K562 (cell line): ENCODE measurements around the gene ZP1. TPM values are rescaled to one million over a fixed set of nuclear protein-coding genes. Genes with fewer than 3 reads are reported as not detected.
A peak's percentile ranks its signal among the peaks of the same experiment; 100 is the strongest.

Experiments
- ARID1B ChIP-seq: fragments of 450-650 bp; IDR thresholded peaks from 2 replicates; pipeline ENCODE4 v1.6.1; 2016; ENCODE audit warnings: antibody characterized with exemption, mild to moderate bottlenecking, inconsistent platforms
- ASH1L ChIP-seq: fragments of 450-650 bp; IDR thresholded peaks from 2 replicates; pipeline ENCODE4 v1.6.1; 2018; ENCODE audit warnings: borderline replicate concordance, mild to moderate bottlenecking, low read depth; ENCODE audit not compliant: partially characterized antibody
- CBX3 ChIP-seq, 2 experiments: IDR thresholded peaks; 1 replicate in 1 of 2; 2 replicates in 1 of 2; pipeline ENCODE4 v1.6.1; 2012; ENCODE audit warnings: inconsistent platforms in 2 of 2, low read length in 2 of 2, borderline replicate concordance in 1 of 2, control low read depth in 1 of 2
- ERF ChIP-seq: fragments of 450-650 bp; formaldehyde crosslinking; IDR thresholded peaks from 2 replicates; pipeline ENCODE4 v1.4.0; 2020; ENCODE audit warnings: mild to moderate bottlenecking, mixed read lengths
- FOSL1 ChIP-seq: fragments of 200-800 bp; sonication (Bioruptor generic); conservative IDR thresholded peaks from 2 replicates; pipeline ENCODE4 v1.6.1; 2016; ENCODE audit warnings: missing genetic modification characterization, missing compliant biosample characterization
- GTF2A2 ChIP-seq: IDR thresholded peaks from 2 replicates; pipeline ENCODE4 v1.6.1; 2016; ENCODE audit warnings: mild to moderate bottlenecking, missing genetic modification characterization, missing compliant biosample characterization
- HNRNPLL ChIP-seq: fragments of 200-400 bp; formaldehyde crosslinking; IDR thresholded peaks from 2 replicates; pipeline ENCODE4 v1.6.1; 2017; ENCODE audit warnings: low read length, low read depth, mild to moderate bottlenecking; ENCODE audit not compliant: poor library complexity, severe bottlenecking
- KDM2B ChIP-seq: fragments of 250-450 bp; sonication (Bioruptor Pico); IDR thresholded peaks from 2 replicates; pipeline ENCODE4 v1.8.0; 2021; ENCODE audit warnings: mild to moderate bottlenecking, moderate library complexity
- NR4A1 ChIP-seq, 2 experiments: fragments of 250-450 bp in 1 of 2; fragments of 450-650 bp in 1 of 2; sonication (Bioruptor Pico) in 1 of 2; IDR thresholded peaks; 2 replicates each; pipeline versions ENCODE4 v1.4.0 to v1.6.1; 2016 to 2020; ENCODE audit warnings: mild to moderate bottlenecking in 2 of 2, missing compliant biosample characterization in 1 of 2, missing genetic modification characterization in 1 of 2, moderate library complexity in 1 of 2
- RAD51 ChIP-seq: fragments of 450-650 bp; IDR thresholded peaks from 2 replicates; pipeline ENCODE4 v1.7.1; 2016; ENCODE audit warnings: low read depth, mild to moderate bottlenecking, borderline replicate concordance
- RERE ChIP-seq: sonication (generic); formaldehyde crosslinking; IDR thresholded peaks from 2 replicates; pipeline ENCODE4 v1.8.0; 2023; ENCODE audit warnings: missing genetic modification reagents, mild to moderate bottlenecking, borderline replicate concordance
- TAF9B ChIP-seq: fragments of 450-650 bp; IDR thresholded peaks from 2 replicates; pipeline ENCODE4 v1.6.1; 2018; ENCODE audit warnings: mild to moderate bottlenecking; ENCODE audit not compliant: partially characterized antibody
- USF2 ChIP-seq: sonication (generic); formaldehyde crosslinking; IDR thresholded peaks from 2 replicates; pipeline ENCODE4 v1.5.0; 2020; ENCODE audit warnings: missing genetic modification reagents
- ZBTB2 ChIP-seq: fragments of 450-650 bp; IDR thresholded peaks from 2 replicates; pipeline ENCODE4 v1.6.1; 2016; ENCODE audit warnings: antibody characterized with exemption
- ZBTB7A ChIP-seq: IDR thresholded peaks from 2 replicates; pipeline ENCODE4 v1.6.1; 2011; ENCODE audit warnings: low read depth, mild to moderate bottlenecking, low read length, moderate library complexity, borderline replicate concordance; ENCODE audit not compliant: control insufficient read depth
- ZNF445 ChIP-seq: fragments of 250-450 bp; sonication (Bioruptor Pico); IDR thresholded peaks from 2 replicates; pipeline ENCODE4 v1.4.0; 2020; ENCODE audit warnings: low read depth, mild to moderate bottlenecking, moderate library complexity
- ZNF696 ChIP-seq: fragments of 250-450 bp; sonication (Bioruptor Pico); conservative IDR thresholded peaks from 2 replicates; pipeline ENCODE4 v1.4.0; 2020; ENCODE audit warnings: mild to moderate bottlenecking, moderate library complexity
- ZNF764 ChIP-seq: fragments of 250-450 bp; sonication (Bioruptor Pico); IDR thresholded peaks from 2 replicates; pipeline ENCODE4 v1.4.0; 2020; ENCODE audit warnings: low read depth, mild to moderate bottlenecking, moderate library complexity
- polyA plus RNA-seq, 8 experiments: library from polyadenylated mRNA; depleted of rRNA in 4 of 8; stranded (reverse) in 5 of 8; unstranded in 3 of 8; fragments of >200 nt; fragmentation: Nextera tagmentation in 2 of 8; fragmentation: Illumina TruSeq in 1 of 8; extraction: Ambion mirVana in 2 of 8; extraction: Trizol in 1 of 8; gene quantifications; 2 replicates each; pipeline versions ENCODE4 v1.2.1 to v1.2.3, GENCODE V29; 2011 to 2014; ENCODE audit warnings: inconsistent platforms in 1 of 8, missing spikeins in 1 of 8
- total RNA-seq, 7 experiments: library from RNA; depleted of rRNA in 6 of 7; stranded (reverse); fragments of >200 nt in 6 of 7; fragmentation: Illumina TruSeq in 2 of 7; extraction: Trizol in 2 of 7; gene quantifications; 2 replicates each; pipeline versions ENCODE4 v1.2.1 to v1.2.3, GENCODE V29; 2011 to 2021; ENCODE audit warnings: low replicate concordance in 1 of 7

ZP1 gene
- total and polyA plus RNA-seq, 9 of the 15 experiments (the other 6 are each of a cell fraction or from before 2014, with no cell fraction given): 0.11 to 0.15 TPM; not detected in 7

GRCh38 chr11:60891103-60891741 is 23.9 kb downstream of the ZP1 start (continued):
- TF ChIP-seq HNRNPLL: no peak
- TF ChIP-seq ERF (CRISPR knock-in tag): 0 out of 2 replicates have a peak, but pooled peaks have one; percentile 13
- no peak for TF ChIP-seq KDM2B (CRISPR knock-in tag)
- TF ChIP-seq RAD51: no peak
- TF ChIP-seq CBX3 (IDR thresholded peaks at IDR 0.05; ENCODE audit: borderline replicate concordance in 1 of 2, low read length in 2 of 2): no peak
- TF ChIP-seq ZBTB7A: peak; percentile 27; the same call in 1 of the 2 replicates
- no peak for TF ChIP-seq GTF2A2 (tag)
- no peak for TF ChIP-seq ASH1L
- TF ChIP-seq TAF9B: no peak
- TF ChIP-seq FOSL1 (tag): no peak
- TF ChIP-seq ZNF764 (CRISPR knock-in tag): no peak
- no peak for TF ChIP-seq NR4A1 (CRISPR knock-in tag; IDR thresholded peaks at IDR 0.05)
- TF ChIP-seq NR4A1 (tag; IDR thresholded peaks at IDR 0.05): no peak
- TF ChIP-seq ZBTB2: no peak
- TF ChIP-seq ARID1B: peak; percentile 91
- no peak for TF ChIP-seq ZNF445
- TF ChIP-seq ZNF696 (CRISPR knock-in tag): no peak
- TF ChIP-seq USF2 (CRISPR knock-in tag): no peak
- TF ChIP-seq RERE: no peak
